Measurements from ENCODE around the gene PRSS57. TPM values are rescaled to one million over a fixed set of nuclear protein-coding genes. Genes with fewer than 3 reads are reported as not detected.
"Not testable (repeated sequence)": the region's sequence is repeated elsewhere in the genome, so short reads cannot be mapped to it uniquely, and the experiment has no call there.

Gene PRSS57
- total and polyA plus RNA-seq, 2 donors (not counting 1 experiment from before 2014, with no cell fraction given), result not detected

DNA sequence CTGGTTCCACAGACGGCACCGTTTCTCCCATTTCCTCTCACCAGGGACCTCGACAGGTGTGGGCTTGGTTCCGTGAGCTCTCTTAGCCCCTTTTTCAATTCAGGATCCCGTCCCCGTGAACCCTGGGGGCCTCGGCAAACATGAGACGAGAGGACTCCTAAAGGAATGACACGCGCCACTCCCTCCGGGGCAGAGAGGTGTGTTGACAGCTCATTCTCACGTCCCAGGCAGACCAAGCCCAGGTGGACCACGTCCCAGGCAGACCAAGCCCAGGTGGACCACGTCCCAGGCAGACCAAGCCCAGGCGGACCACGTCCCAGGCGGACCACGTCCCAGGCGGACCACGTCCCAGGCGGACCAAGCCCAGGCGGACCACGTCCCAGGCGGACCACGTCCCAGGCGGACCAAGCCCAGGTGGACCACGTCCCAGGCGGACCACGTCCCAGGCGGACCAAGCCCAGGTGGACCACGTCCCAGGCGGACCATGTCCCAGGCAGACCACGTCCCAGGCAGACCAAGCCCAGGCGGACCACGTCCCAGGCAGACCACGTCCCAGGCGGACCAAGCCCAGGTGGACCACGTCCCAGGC lies 28.2 kb downstream of the PRSS57 start:
- not testable (repeated sequence) for DNase-seq (ENCODE audit: low read depth in 2 of 2); H3K27ac ChIP-seq (ENCODE audit: insufficient read depth, low read length); H4K20me1 ChIP-seq (ENCODE audit: control insufficient read depth, extremely low read depth, insufficient read depth, low read length); H3K27me3 ChIP-seq (ENCODE audit: control insufficient read depth, insufficient read depth, low read length); H3K4me2 ChIP-seq (ENCODE audit: extremely low read depth, insufficient read depth, low read length); H3K4me3 ChIP-seq (replicated peaks in 1 of 4; ENCODE audit: control extremely low read depth in 1 of 4, insufficient read depth in 1 of 4, low read depth in 3 of 4, low read length in 4 of 4); H3K79me2 ChIP-seq (ENCODE audit: control insufficient read depth, insufficient read depth, low read length); H3K36me3 ChIP-seq (ENCODE audit: control insufficient read depth, insufficient read depth, low read length); H3K4me1 ChIP-seq (ENCODE audit: control insufficient read depth, extremely low read depth, insufficient read depth, low read length); H2AFZ ChIP-seq (ENCODE audit: low read length); H3K9ac ChIP-seq (ENCODE audit: insufficient read depth, low read length); H3K9me3 ChIP-seq (ENCODE audit: control insufficient read depth, insufficient read depth, low read depth, low read length)

DNA sequence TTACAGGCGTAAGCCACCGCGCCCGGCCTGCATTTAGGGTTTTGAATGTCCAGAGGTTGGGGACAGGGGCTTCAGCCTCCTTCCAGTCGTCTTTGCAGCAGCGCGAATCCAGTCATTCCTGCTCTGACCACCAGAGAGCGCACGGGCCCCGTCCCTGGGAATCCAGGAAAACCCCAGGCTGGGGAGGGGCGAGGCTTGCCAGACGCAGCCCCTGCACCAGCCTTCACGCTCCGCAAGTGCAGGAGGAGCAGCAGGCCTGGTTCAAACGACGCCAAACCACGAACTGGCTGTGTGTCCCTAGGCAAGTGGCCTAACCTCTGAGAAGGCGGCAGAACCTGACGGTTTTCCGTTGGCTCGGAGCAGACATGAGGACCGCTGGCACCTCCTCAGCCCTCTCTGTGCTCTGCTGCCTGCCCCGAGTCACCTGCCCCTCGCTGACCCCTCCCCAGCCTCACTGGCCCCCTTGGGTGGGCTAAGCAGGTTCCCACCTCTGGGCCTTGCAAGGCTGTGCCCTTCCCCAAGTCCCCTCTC lies 30.3 kb downstream of the PRSS57 start:
- Histone ChIP-seq H2AFZ (ENCODE audit: low read length) (peak overlapping the region; percentile 89), H3K4me2 (ENCODE audit: extremely low read depth, insufficient read depth, low read length) (peak overlapping the region; percentile 83), H3K4me3 (replicated peaks in 1 of 4; ENCODE audit: control extremely low read depth in 1 of 4, insufficient read depth in 1 of 4, low read depth in 3 of 4, low read length in 4 of 4) (peak overlapping the region in 1 of 4 experiments; percentile 28), H3K79me2 (ENCODE audit: control insufficient read depth, insufficient read depth, low read length) (peaks cover 29% of the 10 kb centered on the region), H4K20me1 (ENCODE audit: control insufficient read depth, extremely low read depth, insufficient read depth, low read length) (no peaks in the 10 kb centered on the region), H3K36me3 (ENCODE audit: control insufficient read depth, insufficient read depth, low read length) (no peaks in the 10 kb centered on the region), H3K27me3 (ENCODE audit: control insufficient read depth, insufficient read depth, low read length) (no peaks in the 10 kb centered on the region), H3K27ac (ENCODE audit: insufficient read depth, low read length) (no peak overlapping the region), H3K4me1 (ENCODE audit: control insufficient read depth, extremely low read depth, insufficient read depth, low read length) (no peaks in the 10 kb centered on the region), H3K9me3 (ENCODE audit: control insufficient read depth, insufficient read depth, low read depth, low read length) (no peaks in the 10 kb centered on the region), H3K9ac (ENCODE audit: insufficient read depth, low read length) (no peak overlapping the region)
- peak; percentile 67 to 71 for DNase-seq (ENCODE audit: low read depth in 2 of 2)
- TF ChIP-seq, protein P1, sequence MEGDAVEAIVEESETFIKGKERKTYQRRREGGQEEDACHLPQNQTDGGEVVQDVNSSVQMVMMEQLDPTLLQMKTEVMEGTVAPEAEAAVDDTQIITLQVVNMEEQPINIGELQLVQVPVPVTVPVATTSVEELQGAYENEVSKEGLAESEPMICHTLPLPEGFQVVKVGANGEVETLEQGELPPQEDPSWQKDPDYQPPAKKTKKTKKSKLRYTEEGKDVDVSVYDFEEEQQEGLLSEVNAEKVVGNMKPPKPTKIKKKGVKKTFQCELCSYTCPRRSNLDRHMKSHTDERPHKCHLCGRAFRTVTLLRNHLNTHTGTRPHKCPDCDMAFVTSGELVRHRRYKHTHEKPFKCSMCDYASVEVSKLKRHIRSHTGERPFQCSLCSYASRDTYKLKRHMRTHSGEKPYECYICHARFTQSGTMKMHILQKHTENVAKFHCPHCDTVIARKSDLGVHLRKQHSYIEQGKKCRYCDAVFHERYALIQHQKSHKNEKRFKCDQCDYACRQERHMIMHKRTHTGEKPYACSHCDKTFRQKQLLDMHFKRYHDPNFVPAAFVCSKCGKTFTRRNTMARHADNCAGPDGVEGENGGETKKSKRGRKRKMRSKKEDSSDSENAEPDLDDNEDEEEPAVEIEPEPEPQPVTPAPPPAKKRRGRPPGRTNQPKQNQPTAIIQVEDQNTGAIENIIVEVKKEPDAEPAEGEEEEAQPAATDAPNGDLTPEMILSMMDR (conservative IDR thresholded peaks at IDR 0.05 in 1 of 2, IDR thresholded peaks at IDR 0.05 in 1 of 2; ENCODE audit: low read depth in 1 of 2, low read length in 2 of 2), result peak; percentile 79 to 87
- no peak for TF ChIP-seq EZH2 (IDR thresholded peaks at IDR 0.05; ENCODE audit: low read length, missing control alignments)

DNA sequence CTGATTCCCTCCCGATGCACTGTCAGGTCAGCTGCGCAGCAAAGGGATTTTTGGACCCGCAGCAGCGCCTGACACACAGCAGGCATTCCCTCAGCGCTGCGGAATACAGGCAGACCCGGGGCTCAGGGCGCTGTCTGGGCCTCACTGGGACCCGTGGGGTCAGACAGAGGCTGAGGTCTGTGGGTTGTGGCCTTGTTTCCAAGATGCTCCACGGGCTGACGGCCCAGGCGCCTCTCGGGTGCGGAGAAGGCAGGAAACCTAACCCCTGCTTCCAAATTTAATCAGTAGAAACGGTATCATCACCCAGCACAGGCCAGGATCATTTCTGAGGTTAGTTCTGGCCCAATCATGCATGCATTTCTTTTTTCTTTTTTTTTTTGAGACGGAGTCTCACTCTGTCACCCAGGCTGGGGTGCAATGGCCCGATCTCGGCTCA lies 31.6 kb downstream of the PRSS57 start:
- H3K27ac ChIP-seq (ENCODE audit: insufficient read depth, low read length), result peak overlapping the region; percentile 81
- peak overlapping the region; percentile 73 for H2AFZ ChIP-seq (ENCODE audit: low read length)
- H4K20me1 ChIP-seq (ENCODE audit: control insufficient read depth, extremely low read depth, insufficient read depth, low read length), result peaks cover 1% of the 10 kb centered on the region
- peak overlapping the region; percentile 51 to 63 (median 56) for H3K4me3 ChIP-seq (replicated peaks in 1 of 4; ENCODE audit: control extremely low read depth in 1 of 4, insufficient read depth in 1 of 4, low read depth in 3 of 4, low read length in 4 of 4)
- H3K9ac ChIP-seq (ENCODE audit: insufficient read depth, low read length), result peak overlapping the region; percentile 73
- TF ChIP-seq, protein P1 (conservative IDR thresholded peaks at IDR 0.05 in 1 of 2, IDR thresholded peaks at IDR 0.05 in 1 of 2; ENCODE audit: low read depth in 1 of 2, low read length in 2 of 2), result no peak
- no peak for TF ChIP-seq EZH2 (IDR thresholded peaks at IDR 0.05; ENCODE audit: low read length, missing control alignments)
- peak overlapping the region; percentile 90 for H3K4me2 ChIP-seq (ENCODE audit: extremely low read depth, insufficient read depth, low read length)
- peaks cover 42% of the 10 kb centered on the region for H3K79me2 ChIP-seq (ENCODE audit: control insufficient read depth, insufficient read depth, low read length)
- peaks cover 3% of the 10 kb centered on the region for H3K36me3 ChIP-seq (ENCODE audit: control insufficient read depth, insufficient read depth, low read length)
- no peaks in the 10 kb centered on the region for H3K27me3 ChIP-seq (ENCODE audit: control insufficient read depth, insufficient read depth, low read length)
- H3K9me3 ChIP-seq (ENCODE audit: control insufficient read depth, insufficient read depth, low read depth, low read length), result no peaks in the 10 kb centered on the region
- H3K4me1 ChIP-seq (ENCODE audit: control insufficient read depth, extremely low read depth, insufficient read depth, low read length), result peaks cover 4% of the 10 kb centered on the region
- DNase-seq (ENCODE audit: low read depth in 2 of 2), result no peak
